H1 (cell line): Measurements from ENCODE around the gene KIF1C.

Experiments used
- CHD1 ChIP-seq: IDR thresholded peaks from 2 replicates; pipeline ENCODE4 v1.6.1; 2012; ENCODE audit warnings: low read depth, low read length, improper control_type of control experiment
- CTCF ChIP-seq, 3 experiments: IDR thresholded peaks; 1 replicate in 2 of 3; 2 replicates in 1 of 3; pipeline versions ENCODE4 v1.5.1 to v1.6.1; 2011; ENCODE audit warnings: low read length in 3 of 3, mild to moderate bottlenecking in 3 of 3, inconsistent platforms in 2 of 3, low read depth in 1 of 3, moderate library complexity in 1 of 3; ENCODE audit not compliant: insufficient read depth in 1 of 3; ENCODE audit errors: control extremely low read depth in 1 of 3
- EZH2 ChIP-seq: fragments of 200-600 bp; sonication (generic); IDR thresholded peaks from 2 replicates; pipeline ENCODE4 v1.7.1; 2012; ENCODE audit warnings: low read depth, mild to moderate bottlenecking, moderate library complexity, low read length, inconsistent platforms; ENCODE audit not compliant: severe bottlenecking
- GTF2F1 ChIP-seq: IDR thresholded peaks from 2 replicates; pipeline ENCODE4 v1.6.1; 2012; ENCODE audit warnings: low read depth, low read length, improper control_type of control experiment, borderline replicate concordance
- HDAC6 ChIP-seq: IDR thresholded peaks from one replicate; pipeline ENCODE4 v1.7.1; 2012; ENCODE audit warnings: low read depth, mild to moderate bottlenecking, inconsistent platforms, low read length, moderate library complexity
- JUN ChIP-seq: IDR thresholded peaks from 2 replicates; pipeline ENCODE4 v1.6.1; 2011; ENCODE audit warnings: low read depth, mild to moderate bottlenecking, improper control_type of control experiment, low read length
- MAX ChIP-seq: IDR thresholded peaks from 2 replicates; pipeline ENCODE4 v1.6.1; 2012; ENCODE audit warnings: inconsistent platforms
- POLR2AphosphoS5 ChIP-seq: IDR thresholded peaks from 2 replicates; pipeline ENCODE4 v1.6.1; 2011; ENCODE audit warnings: low read depth, low read length
- RAD21 ChIP-seq, 2 experiments: IDR thresholded peaks in 1 of 2; conservative IDR thresholded peaks in 1 of 2; 2 replicates each; pipeline ENCODE4 v1.6.1; 2011; ENCODE audit warnings: low read depth in 2 of 2, low read length in 2 of 2, improper control_type of control experiment in 1 of 2, inconsistent platforms in 1 of 2, mild to moderate bottlenecking in 1 of 2, moderate library complexity in 1 of 2
- RFX5 ChIP-seq: IDR thresholded peaks from 2 replicates; pipeline ENCODE4 v1.6.1; 2011; ENCODE audit warnings: low read depth, low read length, improper control_type of control experiment, borderline replicate concordance
- TAF1 ChIP-seq: IDR thresholded peaks from 2 replicates; pipeline ENCODE4 v1.6.1; 2011; ENCODE audit warnings: mild to moderate bottlenecking, low read depth, low read length
- YY1 ChIP-seq: IDR thresholded peaks from 2 replicates; pipeline ENCODE4 v1.6.1; 2011; ENCODE audit warnings: low read depth, mild to moderate bottlenecking, low read length

GRCh38 chr17:5014357-5014756, 16.6 kb downstream of the KIF1C start:
- TF ChIP-seq CHD1 (no peak), CTCF (IDR thresholded peaks at IDR 0.05; ENCODE audit: control extremely low read depth in 1 of 3, insufficient read depth in 1 of 3, low read depth in 1 of 3, low read length in 3 of 3) (no peak), RFX5 (no peak), POLR2AphosphoS5 (no peak), TAF1 (no peak), JUN (no peak), EZH2 (no peak), HDAC6 (no peak), YY1 (no peak), MAX (no peak), RAD21 (IDR thresholded peaks at IDR 0.05 in 1 of 2, conservative IDR thresholded peaks at IDR 0.05 in 1 of 2; ENCODE audit: low read depth in 2 of 2, low read length in 2 of 2) (no peak), GTF2F1 (no peak)
